GM12892 (cell line): ENCODE data around the gene GALNT18.

Experiments used
- POLR2A ChIP-seq: IDR thresholded peaks from 2 replicates; pipeline ENCODE4 v1.6.1; 2011; ENCODE audit warnings: low read depth, low read length, control low read depth
- POLR2AphosphoS5 ChIP-seq: IDR thresholded peaks from 2 replicates; pipeline ENCODE4 v1.6.1; 2011; ENCODE audit warnings: low read depth, low read length, control low read depth
- TAF1 ChIP-seq: IDR thresholded peaks from 2 replicates; pipeline ENCODE4 v1.6.1; 2011; ENCODE audit warnings: low read depth, mild to moderate bottlenecking, control low read depth, low read length, borderline replicate concordance

DNA sequence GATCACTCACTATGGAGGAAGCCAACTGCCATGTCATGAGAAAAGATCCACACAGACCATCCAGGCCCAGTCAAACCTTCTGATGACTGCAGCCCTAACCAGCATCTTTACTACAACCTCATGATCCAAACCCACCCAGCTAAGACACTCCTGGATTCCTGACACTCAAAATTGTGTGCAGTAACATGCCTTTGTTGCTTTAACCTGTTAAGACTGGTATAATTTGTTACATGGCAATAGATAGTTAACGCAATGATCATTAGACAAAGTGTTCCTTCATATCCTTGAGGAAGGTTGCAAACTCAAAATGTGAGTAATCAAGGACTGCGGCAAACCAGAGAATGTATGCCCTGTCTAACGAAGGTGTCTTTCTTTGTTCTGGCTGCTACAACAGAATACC lies 221.7 kb downstream of the GALNT18 start:
- TF ChIP-seq POLR2AphosphoS5 (no peak), TAF1 (no peak), POLR2A (no peak)
